Uterus (tissue), 4 donors: Measurements from ENCODE around the gene SHISA5. TPM values are rescaled to one million over a fixed set of nuclear protein-coding genes. Genes with fewer than 3 reads are reported as not detected.
"Not testable (repeated sequence)": the region's sequence is repeated elsewhere in the genome, so short reads cannot be mapped to it uniquely, and the experiment has no call there.

ENCODE experiments used
- DNase-seq, 2 donors: peaks; one replicate each; pipeline ENCODE4 v3.0.0-alpha.2; 2019 to 2020
- H3K27ac ChIP-seq, 2 donors: fragments of 200-600 bp; sonication (generic); 1 replicate in 1 of 2; 2 replicates in 1 of 2; pipeline ENCODE4 v1.5.1; 2016 to 2018
- H3K27me3 ChIP-seq, 2 donors: fragments of 200-600 bp; sonication (generic); one replicate each; pipeline ENCODE4 v1.5.1; 2018 to 2019; ENCODE audit warnings: control low read depth in 1 of 2
- H3K36me3 ChIP-seq, 2 donors: fragments of 200-600 bp; sonication (generic); one replicate each; pipeline ENCODE4 v1.5.1; 2019; ENCODE audit warnings: control low read depth in 1 of 2
- H3K4me1 ChIP-seq, 2 donors: fragments of 200-600 bp; sonication (generic); one replicate each; pipeline ENCODE4 v1.5.1; 2018 to 2019; ENCODE audit warnings: control low read depth in 1 of 2
- H3K4me3 ChIP-seq, 2 donors: fragments of 200-600 bp; sonication (generic); 1 replicate in 1 of 2; 2 replicates in 1 of 2; pipeline ENCODE4 v1.5.1; 2018 to 2019; ENCODE audit warnings: mild to moderate bottlenecking in 1 of 2
- H3K9me3 ChIP-seq, 2 donors: fragments of 200-600 bp; sonication (generic); one replicate each; pipeline ENCODE4 v1.5.1; 2019; ENCODE audit warnings: control low read depth in 1 of 2
- CTCF ChIP-seq, 4 experiments: fragments of 200-600 bp in 2 of 4; fragments of 450-650 bp in 2 of 4; sonication (generic) in 2 of 4; IDR thresholded peaks; one replicate each; pipeline ENCODE4 v1.5.1; 2016 to 2019; ENCODE audit warnings: antibody characterized with exemption in 4 of 4, mild to moderate bottlenecking in 2 of 4, moderate library complexity in 1 of 4
- POLR2A ChIP-seq, 2 donors: fragments of 450-650 bp; IDR thresholded peaks; one replicate each; pipeline ENCODE4 v1.6.1; 2016; ENCODE audit warnings: antibody characterized with exemption in 2 of 2, mild to moderate bottlenecking in 1 of 2, moderate library complexity in 1 of 2
- intact Hi-C: fragments of 100-400 bp; cut with DNase I; formaldehyde crosslinking; loops from one replicate; pipeline ENCODE4 v1.15.1; 2023; ENCODE audit warnings: low total_unique reads
- total RNA-seq, 4 donors: library from RNA; depleted of rRNA in 3 of 4; stranded (reverse); fragments of >200 nt in 3 of 4; gene quantifications; one replicate each; pipeline versions ENCODE4 v1.1.0 to v1.2.4, GENCODE V29; 2014 to 2023
- donor health status: DM: yes; HTN: yes; CAD: no.

The SHISA5 gene
- total RNA-seq, 4 donors from 2014 or later, result 52.4 to 210 (median 72.8) TPM

GRCh38 chr3:48476426-48477053 lies 27.4 kb downstream of the SHISA5 start:
- intact Hi-C loops, result no loop called here
- H3K27ac ChIP-seq, result no peak overlapping the region
- no peak for DNase-seq
- H3K9me3 ChIP-seq, result no peaks in the 10 kb centered on the region
- no peak overlapping the region for H3K4me3 ChIP-seq
- TF ChIP-seq CTCF (IDR thresholded peaks at IDR 0.05), result no peak
- TF ChIP-seq POLR2A (IDR thresholded peaks at IDR 0.05), result no peak
- H3K27me3 ChIP-seq, result no peaks in the 10 kb centered on the region
- no peaks in the 10 kb centered on the region for H3K36me3 ChIP-seq
- peaks cover 0 to 4% of the 10 kb centered on the region in 2 donors for H3K4me1 ChIP-seq

GRCh38 chr3:48475188-48475587 lies 28.8 kb downstream of the SHISA5 start:
- DNase-seq, result no peak
- Histone ChIP-seq H3K4me3 (no peak overlapping the region), H3K9me3 (no peaks in the 10 kb centered on the region), H3K36me3 (no peaks in the 10 kb centered on the region), H3K4me1 (peaks cover 0 to 8% of the 10 kb centered on the region in 2 donors), H3K27ac (no peak overlapping the region), H3K27me3 (no peaks in the 10 kb centered on the region)
- intact Hi-C loops, result no loop called here
- no peak for TF ChIP-seq POLR2A (IDR thresholded peaks at IDR 0.05)
- no peak for TF ChIP-seq CTCF (IDR thresholded peaks at IDR 0.05)

GRCh38 chr3:48474619-48475018 lies 29.4 kb downstream of the SHISA5 start:
- intact Hi-C loops, result no loop called here
- Histone ChIP-seq H3K9me3 (no peaks in the 10 kb centered on the region), H3K27me3 (no peaks in the 10 kb centered on the region), H3K27ac (no peak overlapping the region), H3K36me3 (no peaks in the 10 kb centered on the region), H3K4me1 (peaks cover 0 to 13% of the 10 kb centered on the region in 2 donors), H3K4me3 (no peak overlapping the region)
- DNase-seq, result no peak
- TF ChIP-seq POLR2A (IDR thresholded peaks at IDR 0.05) (no peak), CTCF (IDR thresholded peaks at IDR 0.05) (no peak)

GRCh38 chr3:48474031-48474430 lies 29.9 kb downstream of the SHISA5 start:
- H3K4me1 ChIP-seq, result peaks cover 0 to 13% of the 10 kb centered on the region in 2 donors
- DNase-seq, H3K27me3 ChIP-seq, H3K4me3 ChIP-seq, H3K36me3 ChIP-seq, intact Hi-C loops, H3K9me3 ChIP-seq: not testable (repeated sequence)
- peak overlapping the region; percentile 95 to 99 for H3K27ac ChIP-seq

- intact Hi-C loops, result no loop called here
- H3K4me1 ChIP-seq, result peaks cover 0 to 13% of the 10 kb centered on the region in 2 donors
- H3K27me3 ChIP-seq, result no peaks in the 10 kb centered on the region
- no peak overlapping the region for H3K4me3 ChIP-seq
- no peaks in the 10 kb centered on the region for H3K9me3 ChIP-seq
- H3K27ac ChIP-seq, result peak overlapping the region; percentile 95 to 99
- no peak for TF ChIP-seq CTCF (IDR thresholded peaks at IDR 0.05)
- TF ChIP-seq POLR2A (IDR thresholded peaks at IDR 0.05), result no peak
- no peak for DNase-seq
- H3K36me3 ChIP-seq, result no peaks in the 10 kb centered on the region
Measured at GRCh38 chr3:48473617-48473952, 30.4 kb downstream of the SHISA5 start.
